Activated CD8-positive, alpha-beta T cell treated with anti-CD3 and anti-CD28 coated beads for 36 hours (primary cell): Measurements from ENCODE around the gene CDC27. TPM values are rescaled to one million over a fixed set of nuclear protein-coding genes. Genes with fewer than 3 reads are reported as not detected.
A peak's percentile ranks its signal among the peaks of the same experiment; 100 is the strongest.
"Not testable (repeated sequence)": the region's sequence is repeated elsewhere in the genome, so short reads cannot be mapped to it uniquely, and the experiment has no call there.

Experiments
- ATAC-seq: fragments of 200-7000 bp; cut with Tn5 transposase; one replicate; pipeline ENCODE4 v1.10.0; 2021; ENCODE audit warnings: mild to moderate bottlenecking, moderate library complexity
- CTCF ChIA-PET: fragments of 350-600 bp; sonication (Branson Sonifier 250); formaldehyde crosslinking; loops from one replicate; lab custom pipeline; 2021; ENCODE audit warnings: antibody characterized with exemption; lab: Charles Lee
- POLR2A ChIA-PET: fragments of 350-600 bp; sonication (Branson Sonifier 250); formaldehyde crosslinking; loops from one replicate; lab custom pipeline; 2021; ENCODE audit warnings: antibody characterized with exemption; lab: Charles Lee
- DNase-seq: peaks from one replicate; pipeline ENCODE4 v3.0.0-alpha.2; 2020
- H3K27ac Mint-ChIP-seq: one replicate; pipeline ENCODE4 v1.8.0; 2021; ENCODE audit warnings: mild to moderate bottlenecking, mixed read lengths
- H3K27me3 Mint-ChIP-seq: one replicate; pipeline ENCODE4 v1.8.0; 2021; ENCODE audit warnings: mixed read lengths
- H3K36me3 Mint-ChIP-seq: one replicate; pipeline ENCODE4 v1.8.0; 2021; ENCODE audit warnings: low read depth, mixed read lengths
- H3K4me1 Mint-ChIP-seq: one replicate; pipeline ENCODE4 v1.8.0; 2021; ENCODE audit warnings: low read depth, mixed read lengths
- H3K4me3 Mint-ChIP-seq: one replicate; pipeline ENCODE4 v1.8.0; 2021; ENCODE audit warnings: mild to moderate bottlenecking, moderate library complexity, mixed read lengths
- H3K9me3 Mint-ChIP-seq: one replicate; pipeline ENCODE4 v1.8.0; 2021; ENCODE audit warnings: mixed read lengths
- intact Hi-C: fragments of 100-400 bp; cut with micrococcal nuclease; formaldehyde crosslinking; loops from one replicate; pipeline ENCODE4 v1.10.0; 2022
- total RNA-seq, 2 experiments: library from RNA; stranded (reverse); gene quantifications; one replicate each; pipeline ENCODE4 v1.2.3, GENCODE V29; 2021
- TF ChIP-seq, protein P1 (sequence below): fragments of 200-600 bp; IDR thresholded peaks from one replicate; pipeline ENCODE4 v1.8.0; 2022; ENCODE audit warnings: antibody characterized with exemption, mild to moderate bottlenecking

The CDC27 gene
- total RNA-seq, 2 experiments from 2014 or later, result 103 TPM

DNA sequence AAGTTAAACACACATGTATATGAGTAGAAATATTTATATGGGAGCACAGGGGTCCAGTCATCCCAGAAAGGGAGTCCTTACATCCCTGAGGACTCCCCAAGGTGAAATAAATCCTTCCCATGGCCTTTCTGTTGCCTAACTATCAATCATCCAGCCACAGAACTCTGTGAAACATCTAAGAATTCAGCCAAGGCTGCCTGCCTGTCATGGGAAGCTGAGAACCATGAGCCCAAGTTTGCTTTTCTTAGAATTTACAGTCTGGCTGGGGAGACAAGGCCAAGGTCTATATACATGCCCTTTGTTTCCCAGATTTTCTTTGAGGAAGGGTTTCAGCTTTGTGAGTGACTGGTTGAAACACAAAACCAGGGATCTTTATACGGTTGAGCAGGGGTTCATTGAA lies 35.9 kb upstream of the CDC27 start:
- H3K4me3 Mint-ChIP-seq, result no peak overlapping the region
- H3K36me3 Mint-ChIP-seq, result no peaks in the 10 kb centered on the region
- DNase-seq (no peak), ATAC-seq (no peak)
- H3K9me3 Mint-ChIP-seq, result peaks cover 10% of the 10 kb centered on the region
- ChIA-PET CTCF (interaction anchor here (1.0 kb wide), 1 partner anchor 10 kb away, joined by 3 read pairs; no protein-coding TSS in a partner anchor), POLR2A (no interaction called here)
- H3K4me1 Mint-ChIP-seq, result peaks cover 23% of the 10 kb centered on the region
- TF ChIP-seq, protein P1, sequence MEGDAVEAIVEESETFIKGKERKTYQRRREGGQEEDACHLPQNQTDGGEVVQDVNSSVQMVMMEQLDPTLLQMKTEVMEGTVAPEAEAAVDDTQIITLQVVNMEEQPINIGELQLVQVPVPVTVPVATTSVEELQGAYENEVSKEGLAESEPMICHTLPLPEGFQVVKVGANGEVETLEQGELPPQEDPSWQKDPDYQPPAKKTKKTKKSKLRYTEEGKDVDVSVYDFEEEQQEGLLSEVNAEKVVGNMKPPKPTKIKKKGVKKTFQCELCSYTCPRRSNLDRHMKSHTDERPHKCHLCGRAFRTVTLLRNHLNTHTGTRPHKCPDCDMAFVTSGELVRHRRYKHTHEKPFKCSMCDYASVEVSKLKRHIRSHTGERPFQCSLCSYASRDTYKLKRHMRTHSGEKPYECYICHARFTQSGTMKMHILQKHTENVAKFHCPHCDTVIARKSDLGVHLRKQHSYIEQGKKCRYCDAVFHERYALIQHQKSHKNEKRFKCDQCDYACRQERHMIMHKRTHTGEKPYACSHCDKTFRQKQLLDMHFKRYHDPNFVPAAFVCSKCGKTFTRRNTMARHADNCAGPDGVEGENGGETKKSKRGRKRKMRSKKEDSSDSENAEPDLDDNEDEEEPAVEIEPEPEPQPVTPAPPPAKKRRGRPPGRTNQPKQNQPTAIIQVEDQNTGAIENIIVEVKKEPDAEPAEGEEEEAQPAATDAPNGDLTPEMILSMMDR, result no peak
- H3K27me3 Mint-ChIP-seq, result no peaks in the 10 kb centered on the region
- intact Hi-C loops, result no loop called here
- H3K27ac Mint-ChIP-seq, result no peak overlapping the region

DNA sequence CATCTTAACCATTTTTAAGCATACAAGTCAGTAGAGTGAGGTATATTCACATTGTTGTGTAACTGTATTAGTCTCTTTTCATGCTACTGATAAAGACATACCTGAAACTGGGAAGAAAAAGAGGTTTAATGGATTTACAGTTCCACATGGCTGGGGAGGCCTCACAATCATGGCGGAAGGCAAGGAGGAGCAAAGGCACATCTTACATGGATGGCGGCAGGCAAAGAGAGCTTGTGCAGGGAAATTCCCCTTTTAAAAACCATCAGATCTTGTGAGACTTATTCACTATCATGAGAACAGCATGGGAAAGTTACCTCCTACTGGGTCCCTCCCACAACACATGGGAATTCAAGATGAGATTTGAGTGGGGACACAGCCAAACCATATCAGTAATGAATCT lies 35.0 kb upstream of the CDC27 start:
- POLR2A ChIA-PET, H3K27me3 Mint-ChIP-seq, ATAC-seq, DNase-seq, intact Hi-C loops, H3K4me3 Mint-ChIP-seq, H3K36me3 Mint-ChIP-seq, H3K27ac Mint-ChIP-seq: not testable (repeated sequence)
- peaks cover 25% of the 10 kb centered on the region for H3K4me1 Mint-ChIP-seq
- H3K9me3 Mint-ChIP-seq, result peaks cover 10% of the 10 kb centered on the region
- CTCF ChIA-PET, result interaction anchor here (1.3 kb wide), 2 partner anchors 91 to 392 kb away, joined by 4 read pairs; no protein-coding TSS in a partner anchor

DNA sequence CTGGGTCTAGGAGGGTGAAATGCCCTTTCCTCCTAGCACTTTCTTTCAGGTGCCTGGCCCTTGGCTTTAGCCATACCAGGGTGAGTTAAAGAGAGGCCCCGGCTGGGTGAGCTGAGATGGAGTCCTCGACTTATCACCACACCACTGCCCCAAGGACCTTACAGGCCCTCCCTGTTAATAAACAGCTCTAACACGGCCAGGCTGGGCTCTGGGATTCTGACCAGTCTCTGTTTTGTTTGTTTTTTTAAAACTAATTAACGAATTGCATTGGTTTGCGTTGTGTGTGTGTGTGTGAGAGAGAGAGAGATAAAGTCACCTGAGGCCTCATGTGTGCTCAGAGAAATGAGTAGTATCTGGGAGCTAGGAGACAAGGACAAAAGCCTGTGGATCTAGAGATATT lies 34.4 kb upstream of the CDC27 start:
- ATAC-seq (no peak), DNase-seq (no peak)
- Mint-ChIP-seq H3K4me3 (no peak overlapping the region), H3K27ac (no peak overlapping the region), H3K27me3 (no peaks in the 10 kb centered on the region), H3K36me3 (no peaks in the 10 kb centered on the region), H3K4me1 (peaks cover 31% of the 10 kb centered on the region), H3K9me3 (peaks cover 10% of the 10 kb centered on the region)
- ChIA-PET POLR2A (no interaction called here), CTCF (interaction anchor here (1.3 kb wide), 2 partner anchors 92 to 392 kb away, joined by 4 read pairs; no protein-coding TSS in a partner anchor)
- TF ChIP-seq, protein P1, result no peak
- intact Hi-C loops, result no loop called here

DNA sequence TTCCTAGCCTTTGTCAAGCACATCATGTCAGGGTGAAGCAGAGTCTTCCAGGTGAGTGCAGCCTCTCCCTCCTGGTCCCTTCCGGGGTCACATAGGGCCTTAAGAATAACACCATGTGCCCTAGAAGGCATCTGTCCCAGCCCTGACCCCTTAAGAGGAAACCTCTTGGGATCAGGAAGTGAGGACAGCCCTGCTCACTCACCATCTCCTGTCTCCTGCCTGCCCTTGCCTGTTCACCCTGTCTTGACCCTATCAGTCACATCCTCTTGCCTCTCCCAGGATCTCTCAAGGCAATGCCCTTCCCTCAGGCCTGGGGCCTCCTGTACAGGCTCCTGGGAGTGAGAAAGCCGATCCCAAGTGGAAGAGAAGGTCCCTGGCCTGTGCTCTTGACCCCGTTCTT lies 33.9 kb upstream of the CDC27 start:
- ChIA-PET CTCF (interaction anchor here (1.3 kb wide), 2 partner anchors 92 to 393 kb away, joined by 4 read pairs; no protein-coding TSS in a partner anchor), POLR2A (no interaction called here)
- intact Hi-C loops, result no loop called here
- DNase-seq, result no peak
- Mint-ChIP-seq H3K4me1 (peaks cover 34% of the 10 kb centered on the region), H3K4me3 (no peak overlapping the region), H3K27me3 (no peaks in the 10 kb centered on the region), H3K36me3 (no peaks in the 10 kb centered on the region), H3K27ac (peak overlapping the region; percentile 3), H3K9me3 (peaks cover 10% of the 10 kb centered on the region)
- TF ChIP-seq, protein P1, result no peak
- ATAC-seq, result no peak

DNA sequence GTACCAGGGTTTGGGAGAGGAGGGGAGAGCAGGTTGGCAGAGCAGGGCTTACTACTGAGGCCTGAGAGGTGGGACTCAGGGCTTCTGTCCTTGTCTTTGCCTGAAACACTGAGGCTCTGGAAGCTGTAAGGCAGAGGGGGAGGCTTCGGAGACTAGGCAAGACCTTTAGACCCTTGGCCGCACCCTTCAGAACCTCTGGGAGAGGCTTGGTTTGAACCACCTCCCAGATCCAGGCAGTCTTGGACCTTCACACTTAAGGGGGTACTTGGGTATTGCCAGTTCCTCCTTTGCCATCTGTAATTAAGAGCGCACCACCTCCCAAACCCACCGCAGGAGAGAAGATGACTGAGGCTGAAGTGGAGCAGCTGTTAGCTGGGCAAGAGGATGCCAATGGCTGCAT lies 33.0 kb upstream of the CDC27 start:
- peaks cover 39% of the 10 kb centered on the region for H3K4me1 Mint-ChIP-seq
- ChIA-PET POLR2A (no interaction called here), CTCF (no interaction called here)
- ATAC-seq, result no peak
- intact Hi-C loops, result no loop called here
- no peaks in the 10 kb centered on the region for H3K27me3 Mint-ChIP-seq
- no peaks in the 10 kb centered on the region for H3K36me3 Mint-ChIP-seq
- H3K9me3 Mint-ChIP-seq, result peaks cover 10% of the 10 kb centered on the region
- no peak overlapping the region for H3K4me3 Mint-ChIP-seq
- no peak overlapping the region for H3K27ac Mint-ChIP-seq
- no peak for DNase-seq
- TF ChIP-seq, protein P1, result no peak
